H1 (cell line): ENCODE data around the gene MEI1. TPM values are rescaled to one million over a fixed set of nuclear protein-coding genes. Genes with fewer than 3 reads are reported as not detected.

ENCODE experiments used
- CTCF ChIA-PET: fragments of 300-600 bp; sonication (Branson Sonifier 250); formaldehyde crosslinking; loops from one replicate; lab custom pipeline; 2021; ENCODE audit not compliant: partially characterized antibody; lab: Charles Lee
- POLR2A ChIA-PET: fragments of 300-600 bp; sonication (Branson Sonifier 250); formaldehyde crosslinking; loops from one replicate; lab custom pipeline; 2021; ENCODE audit warnings: inconsistent platforms; ENCODE audit not compliant: partially characterized antibody; lab: Charles Lee
- DNase-seq, 2 experiments: peaks; one replicate each; pipeline versions ENCODE4 v3.0.0 to v3.0.0-alpha.2; 2010 to 2022; ENCODE audit warnings: low spot score in 2 of 2, low read depth in 1 of 2, mixed read lengths in 1 of 2
- FAIRE-seq: peaks from 2 replicates; lab custom pipeline; 2011; peaks lifted over from hg19 to GRCh38; lab: Jason Lieb, UNC
- H2AFZ ChIP-seq: 2 replicates; pipeline ENCODE4 v1.8.1; 2012; ENCODE audit warnings: low read length, inconsistent platforms
- H2AK5ac ChIP-seq: 2 replicates; pipeline ENCODE4 v1.6.1; 2013; ENCODE audit warnings: low read depth, low read length
- H2BK120ac ChIP-seq: replicated peaks from 2 replicates; pipeline ENCODE3; 2013; ENCODE audit warnings: low read depth, low read length, inconsistent platforms
- H2BK12ac ChIP-seq: 2 replicates; pipeline ENCODE4 v1.6.1; 2013; ENCODE audit warnings: low read depth, low read length
- H2BK15ac ChIP-seq: 2 replicates; pipeline ENCODE4 v1.6.1; 2013; ENCODE audit warnings: low read length
- H2BK20ac ChIP-seq: 2 replicates; pipeline ENCODE4 v1.6.1; 2013; ENCODE audit warnings: low read length
- H2BK5ac ChIP-seq: 2 replicates; pipeline ENCODE4 v1.6.1; 2013; ENCODE audit warnings: low read depth, low read length
- H3K14ac ChIP-seq: 2 replicates; pipeline ENCODE4 v1.6.1; 2013; ENCODE audit warnings: inconsistent platforms; ENCODE audit not compliant: insufficient read length
- H3K18ac ChIP-seq: 2 replicates; pipeline ENCODE4 v1.6.1; 2013; ENCODE audit warnings: low read length; ENCODE audit errors: extremely low read depth
- H3K23ac ChIP-seq: 2 replicates; pipeline ENCODE4 v1.6.1; 2013; ENCODE audit warnings: inconsistent platforms; ENCODE audit not compliant: insufficient read length
- H3K23me2 ChIP-seq: 2 replicates; pipeline ENCODE4 v1.6.1; 2013; ENCODE audit warnings: low read depth, low read length
- H3K27ac ChIP-seq: 2 replicates; pipeline ENCODE4 v1.6.1; 2011; ENCODE audit warnings: low read depth, low read length, inconsistent platforms
- H3K27me3 ChIP-seq, 4 experiments: replicated peaks in 1 of 4; 1 replicate in 1 of 4; 2 replicates in 3 of 4; pipeline versions ENCODE4 v1.6.1 to v1.8.1; 2011 to 2013; ENCODE audit warnings: low read length in 3 of 4, mild to moderate bottlenecking in 3 of 4, inconsistent platforms in 2 of 4, mixed read lengths in 2 of 4, moderate library complexity in 1 of 4; ENCODE audit not compliant: control insufficient read depth in 3 of 4, insufficient read depth in 3 of 4; ENCODE audit errors: extremely low read depth in 1 of 4
- H3K36me3 ChIP-seq, 4 experiments: 2 replicates each; pipeline versions ENCODE4 v1.6.1 to v1.8.1; 2011 to 2013; ENCODE audit warnings: mild to moderate bottlenecking in 4 of 4, low read length in 3 of 4, moderate library complexity in 2 of 4, control low read depth in 1 of 4, inconsistent platforms in 1 of 4; ENCODE audit not compliant: insufficient read depth in 4 of 4, control insufficient read depth in 2 of 4
- H3K4ac ChIP-seq: replicated peaks from 2 replicates; pipeline ENCODE3; 2013; ENCODE audit warnings: low read length, low read depth, mixed read lengths, inconsistent platforms; ENCODE audit not compliant: insufficient read length
- H3K4me1 ChIP-seq, 4 experiments: replicated peaks in 1 of 4; 1 replicate in 1 of 4; 2 replicates in 3 of 4; pipeline versions ENCODE4 v1.6.1 to v1.8.1; 2011 to 2013; ENCODE audit warnings: low read length in 3 of 4, inconsistent platforms in 2 of 4, mixed read lengths in 1 of 4; ENCODE audit not compliant: insufficient read depth in 4 of 4, control insufficient read depth in 3 of 4
- H3K4me2 ChIP-seq, 2 experiments: 2 replicates each; pipeline versions ENCODE4 v1.6.1 to v1.8.1; 2011 to 2013; ENCODE audit warnings: low read depth in 2 of 2, low read length in 2 of 2, control low read depth in 1 of 2, inconsistent platforms in 1 of 2, mild to moderate bottlenecking in 1 of 2; ENCODE audit not compliant: insufficient read depth in 1 of 2
- H3K4me3 ChIP-seq, 4 experiments: fragments of 200-600, 300-600 bp in 1 of 4; sonication (generic), shearing (Covaris generic), sonication (Bioruptor Twin) in 1 of 4; 2 replicates each; pipeline versions ENCODE4 v1.5.1 to v1.8.1; 2011 to 2016; ENCODE audit warnings: low read length in 4 of 4, low read depth in 3 of 4, control low read depth in 2 of 4, inconsistent platforms in 2 of 4, mild to moderate bottlenecking in 2 of 4, mixed read lengths in 1 of 4, moderate library complexity in 1 of 4; ENCODE audit not compliant: insufficient read depth in 2 of 4; ENCODE audit errors: extremely low read depth in 1 of 4
- H3K56ac ChIP-seq: replicated peaks from 2 replicates; pipeline ENCODE3; 2013; ENCODE audit warnings: low read depth, mild to moderate bottlenecking, mixed read lengths, low read length, inconsistent platforms; ENCODE audit not compliant: insufficient read length
- H3K79me1 ChIP-seq: 2 replicates; pipeline ENCODE4 v1.6.1; 2013; ENCODE audit warnings: low read depth, low read length, control low read depth
- H3K79me2 ChIP-seq, 2 experiments: 2 replicates each; pipeline versions ENCODE4 v1.6.1 to v1.8.1; 2012 to 2013; ENCODE audit warnings: low read length in 2 of 2, mild to moderate bottlenecking in 2 of 2, inconsistent platforms in 1 of 2; ENCODE audit not compliant: insufficient read depth in 2 of 2, control insufficient read depth in 1 of 2
- H3K9ac ChIP-seq, 4 experiments: replicated peaks in 1 of 4; 1 replicate in 1 of 4; 2 replicates in 3 of 4; pipeline versions ENCODE4 v1.6.1 to v1.8.1; 2011 to 2013; ENCODE audit warnings: low read depth in 3 of 4, low read length in 3 of 4, control low read depth in 2 of 4, mild to moderate bottlenecking in 2 of 4, moderate library complexity in 2 of 4, inconsistent platforms in 1 of 4; ENCODE audit errors: extremely low read depth in 1 of 4
- H3K9me3 ChIP-seq, 2 experiments: 2 replicates each; pipeline versions ENCODE4 v1.6.1 to v1.8.1; 2012 to 2013; ENCODE audit warnings: mild to moderate bottlenecking in 2 of 2, moderate library complexity in 2 of 2, control low read depth in 1 of 2, inconsistent platforms in 1 of 2, low read depth in 1 of 2, low read length in 1 of 2, mixed read lengths in 1 of 2; ENCODE audit not compliant: insufficient read depth in 2 of 2
- H4K20me1 ChIP-seq, 2 experiments: replicated peaks in 1 of 2; 2 replicates each; pipeline versions ENCODE3 to v1.8.1; 2011 to 2013; ENCODE audit warnings: inconsistent platforms in 2 of 2, low read length in 2 of 2, mild to moderate bottlenecking in 1 of 2; ENCODE audit not compliant: insufficient read depth in 2 of 2, control insufficient read depth in 1 of 2
- H4K5ac ChIP-seq: 2 replicates; pipeline ENCODE4 v1.6.1; 2013; ENCODE audit warnings: low read length, low read depth, mixed read lengths, inconsistent platforms; ENCODE audit not compliant: insufficient read length
- H4K8ac ChIP-seq: 2 replicates; pipeline ENCODE4 v1.8.0; 2013; ENCODE audit warnings: mild to moderate bottlenecking, moderate library complexity, low read length, inconsistent platforms; ENCODE audit not compliant: insufficient read depth; ENCODE audit errors: extremely low read depth
- H4K91ac ChIP-seq: replicated peaks from 2 replicates; pipeline ENCODE3; 2013; ENCODE audit warnings: low read length, mixed read lengths, inconsistent platforms; ENCODE audit not compliant: insufficient read length
- KDM5A ChIP-seq: fragments of 200-600 bp; IDR thresholded peaks from 2 replicates; pipeline ENCODE4 v1.7.1; 2012; ENCODE audit warnings: mild to moderate bottlenecking, low read length, inconsistent platforms, mixed read lengths
- RAD21 ChIP-seq, 2 experiments: IDR thresholded peaks in 1 of 2; conservative IDR thresholded peaks in 1 of 2; 2 replicates each; pipeline ENCODE4 v1.6.1; 2011; ENCODE audit warnings: low read depth in 2 of 2, low read length in 2 of 2, improper control_type of control experiment in 1 of 2, inconsistent platforms in 1 of 2, mild to moderate bottlenecking in 1 of 2, moderate library complexity in 1 of 2
- SIX5 ChIP-seq: IDR thresholded peaks from 2 replicates; pipeline ENCODE4 v1.6.1; 2011; ENCODE audit warnings: mild to moderate bottlenecking, low read depth, low read length
- TBP ChIP-seq: IDR thresholded peaks from 2 replicates; pipeline ENCODE4 v1.6.1; 2011; ENCODE audit warnings: low read depth, low read length, improper control_type of control experiment
- YY1 ChIP-seq: IDR thresholded peaks from 2 replicates; pipeline ENCODE4 v1.6.1; 2011; ENCODE audit warnings: low read depth, mild to moderate bottlenecking, low read length
- WGBS, 2 experiments: shearing (Covaris generic) in 1 of 2; methylation state at CpG; one replicate each; pipeline versions ENCODE4 v1.1.6 to v1.1.7; 2013 to 2015; ENCODE audit warnings: low lambda C conversion rate in 2 of 2, mixed read lengths in 2 of 2, inconsistent platforms in 1 of 2, low coverage in 1 of 2, missing lambda C conversion rate in 1 of 2; ENCODE audit not compliant: insufficient replicate concordance in 2 of 2, insufficient coverage in 1 of 2, insufficient read length in 1 of 2; ENCODE audit errors: extremely low coverage in 1 of 2, missing lambda C conversion rate in 1 of 2; 5-methylcytosine and 5-hydroxymethylcytosine counted together
- polyA plus RNA-seq, 7 experiments: library from polyadenylated mRNA; depleted of rRNA in 3 of 7; stranded (reverse) in 5 of 7; unstranded in 2 of 7; fragments of >200 nt in 5 of 7; fragments of 200-250 nt in 2 of 7; gene quantifications; 1 replicate in 5 of 7; 2 replicates in 1 of 7; 4 replicates in 1 of 7; pipeline versions ENCODE4 v1.2.1 to v1.2.3, GENCODE V29; 2011 to 2013; ENCODE audit warnings: missing spikeins in 2 of 7, mixed read lengths in 2 of 7
- total RNA-seq: library from RNA; stranded (reverse); fragmentation: NEBNext Ultra II Directional; extraction: Animal tissue kit (Norgen Biotek cat#: 25700); gene quantifications from 2 replicates; pipeline ENCODE4 v1.2.1, GENCODE V29; 2021
- TF ChIP-seq, protein P1 (sequence below), 3 experiments: IDR thresholded peaks; 1 replicate in 2 of 3; 2 replicates in 1 of 3; pipeline versions ENCODE4 v1.5.1 to v1.6.1; 2011; ENCODE audit warnings: low read length in 3 of 3, mild to moderate bottlenecking in 3 of 3, inconsistent platforms in 2 of 3, low read depth in 1 of 3, moderate library complexity in 1 of 3; ENCODE audit not compliant: insufficient read depth in 1 of 3; ENCODE audit errors: control extremely low read depth in 1 of 3

MEI1 gene
- total and polyA plus RNA-seq, 2 of the 8 experiments (the other 6 are each of a cell fraction or from before 2014, with no cell fraction given), result 0.27 to 0.54 TPM

DNA sequence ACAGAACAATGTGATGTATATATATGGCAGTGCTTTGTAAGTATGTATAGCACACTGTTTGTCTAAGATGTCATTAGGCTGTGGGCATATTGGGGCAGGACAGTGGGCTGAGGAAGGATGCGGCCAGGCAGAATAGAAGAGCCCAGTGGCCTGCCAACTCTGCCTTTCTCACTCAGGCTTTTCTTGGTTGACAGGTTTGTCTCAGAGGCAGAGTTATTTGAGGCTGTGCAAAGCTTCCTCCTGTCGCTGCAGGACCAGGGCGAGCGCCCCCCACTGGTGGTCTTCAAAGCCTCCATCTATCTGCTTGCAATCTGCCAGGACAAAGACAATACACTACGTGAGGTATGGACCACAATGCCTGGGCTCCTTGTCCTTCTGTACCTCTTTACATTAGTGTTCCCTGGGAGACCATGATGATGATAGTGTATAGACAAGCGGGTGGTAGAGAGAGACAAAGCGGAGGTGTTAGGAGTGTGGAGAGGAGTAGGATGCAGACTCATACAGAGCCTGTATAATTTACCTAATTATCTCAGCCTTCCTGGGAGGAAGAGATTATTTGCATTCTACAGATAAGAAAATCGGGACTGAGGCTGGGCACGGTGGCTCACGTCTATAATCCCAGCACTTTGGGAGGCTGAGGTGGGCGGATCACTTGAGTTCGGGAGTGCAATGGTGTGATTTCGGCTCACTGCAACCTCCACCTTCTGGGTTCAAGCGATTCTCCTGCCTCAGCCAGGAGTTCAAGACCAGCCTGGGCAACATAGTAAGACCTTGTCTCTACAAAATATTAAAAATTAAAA lies 63.9 kb downstream of the MEI1 start:
- DNase-seq, result peak; percentile 67 to 94
- TF ChIP-seq, protein P1, sequence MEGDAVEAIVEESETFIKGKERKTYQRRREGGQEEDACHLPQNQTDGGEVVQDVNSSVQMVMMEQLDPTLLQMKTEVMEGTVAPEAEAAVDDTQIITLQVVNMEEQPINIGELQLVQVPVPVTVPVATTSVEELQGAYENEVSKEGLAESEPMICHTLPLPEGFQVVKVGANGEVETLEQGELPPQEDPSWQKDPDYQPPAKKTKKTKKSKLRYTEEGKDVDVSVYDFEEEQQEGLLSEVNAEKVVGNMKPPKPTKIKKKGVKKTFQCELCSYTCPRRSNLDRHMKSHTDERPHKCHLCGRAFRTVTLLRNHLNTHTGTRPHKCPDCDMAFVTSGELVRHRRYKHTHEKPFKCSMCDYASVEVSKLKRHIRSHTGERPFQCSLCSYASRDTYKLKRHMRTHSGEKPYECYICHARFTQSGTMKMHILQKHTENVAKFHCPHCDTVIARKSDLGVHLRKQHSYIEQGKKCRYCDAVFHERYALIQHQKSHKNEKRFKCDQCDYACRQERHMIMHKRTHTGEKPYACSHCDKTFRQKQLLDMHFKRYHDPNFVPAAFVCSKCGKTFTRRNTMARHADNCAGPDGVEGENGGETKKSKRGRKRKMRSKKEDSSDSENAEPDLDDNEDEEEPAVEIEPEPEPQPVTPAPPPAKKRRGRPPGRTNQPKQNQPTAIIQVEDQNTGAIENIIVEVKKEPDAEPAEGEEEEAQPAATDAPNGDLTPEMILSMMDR (IDR thresholded peaks at IDR 0.05; ENCODE audit: control extremely low read depth in 1 of 3, insufficient read depth in 1 of 3, low read depth in 1 of 3, low read length in 3 of 3), result peak; percentile 71 to 94 (median 84)
- TF ChIP-seq KDM5A (no peak), RAD21 (IDR thresholded peaks at IDR 0.05 in 1 of 2, conservative IDR thresholded peaks at IDR 0.05 in 1 of 2; ENCODE audit: low read depth in 2 of 2, low read length in 2 of 2) (peak; percentile 42 to 64; a peak in 3 of 4 replicates), SIX5 (no peak), YY1 (peak; percentile 53; the same call in 1 of the 2 replicates), TBP (no peak)
- TF ChIP-seq, all 59 proteins: peak for 3
- ChIA-PET POLR2A (interaction anchor here (0.7 to 1.2 kb wide), 2 partner anchors 16 to 70 kb away, joined by 3 read pairs; partner anchors contain the start of gene SREBF2), CTCF (interaction anchor here (0.7 to 9.1 kb wide), 26 partner anchors 8 to 99 kb away, joined by 3 to 54 read pairs (median 4); no protein-coding TSS in a partner anchor)
- no peak overlapping the region for H3K4me2 ChIP-seq
- FAIRE-seq, result peak; percentile 93
- H2AFZ ChIP-seq, result no peak overlapping the region
- H4K8ac ChIP-seq, result no peak overlapping the region
- no peak overlapping the region for H3K14ac ChIP-seq
- no peak overlapping the region for H3K4me3 ChIP-seq
- H2AK5ac ChIP-seq, result no peak overlapping the region
- H3K23me2 ChIP-seq, result 0 out of 2 replicates have a peak, but pooled peaks cover 2% of the 10 kb centered on the region
- no peak overlapping the region for H3K9ac ChIP-seq
- H3K18ac ChIP-seq, result no peak overlapping the region
- H3K79me1 ChIP-seq, result no peaks in the 10 kb centered on the region
- H3K27ac ChIP-seq, result no peak overlapping the region
- no peaks in the 10 kb centered on the region for H3K4me1 ChIP-seq
- 0 out of 2 replicates have a peak overlapping the region, but pooled peaks have one; percentile 67 for H2BK15ac ChIP-seq
- H3K36me3 ChIP-seq, result no peaks in the 10 kb centered on the region
- H3K4ac ChIP-seq, result no peak overlapping the region
- WGBS, 2 experiments, result 58% methylated on average over 14 of the region's 14 CpGs; no CpG with 5 or more reads in 1 of the 2 experiments
- H3K56ac ChIP-seq, result no peak overlapping the region
- H3K9me3 ChIP-seq, result no peaks in the 10 kb centered on the region
- H4K20me1 ChIP-seq, result no peaks in the 10 kb centered on the region
- H2BK120ac ChIP-seq, result no peak overlapping the region
- no peak overlapping the region for H4K91ac ChIP-seq
- H3K23ac ChIP-seq, result no peak overlapping the region
- H3K79me2 ChIP-seq, result no peaks in the 10 kb centered on the region
- no peak overlapping the region for H4K5ac ChIP-seq
- H2BK20ac ChIP-seq, result no peak overlapping the region
- H3K27me3 ChIP-seq, result no peaks in the 10 kb centered on the region
- no peak overlapping the region for H2BK5ac ChIP-seq
- no peak overlapping the region for H2BK12ac ChIP-seq
